Middle frontal gyrus (tissue), 1 donor: Measurements from ENCODE around the gene C11orf98.

Experiments used
- DNase-seq: peaks from one replicate; pipeline ENCODE4 v3.0.0-alpha.2; 2015; ENCODE audit warnings: low spot score; ENCODE audit errors: extremely low spot score

Gene C11orf98

DNA sequence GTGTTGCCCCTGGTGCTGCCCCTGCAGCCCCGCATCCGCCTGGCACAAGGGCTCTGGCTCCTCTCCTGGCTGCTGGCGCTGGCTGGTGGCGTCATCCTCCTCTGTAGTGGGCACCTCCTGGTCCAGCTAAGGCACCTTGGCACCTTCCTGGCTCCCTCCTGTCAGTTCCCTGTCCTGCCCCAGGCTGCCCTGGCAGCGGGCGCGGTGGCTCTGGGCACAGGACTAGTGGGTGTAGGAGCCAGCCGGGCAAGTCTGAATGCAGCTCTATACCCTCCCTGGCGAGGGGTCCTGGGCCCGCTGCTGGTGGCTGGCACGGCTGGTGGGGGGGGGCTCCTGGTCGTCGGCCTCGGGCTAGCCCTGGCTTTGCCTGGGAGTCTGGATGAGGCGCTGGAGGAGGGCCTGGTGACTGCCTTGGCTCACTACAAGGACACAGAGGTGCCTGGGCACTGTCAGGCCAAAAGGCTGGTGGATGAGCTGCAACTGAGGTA is 51.7 kb downstream of the C11orf98 start:
- no peak for DNase-seq
